IMR-90 (cell line): Measurements from ENCODE around the gene KRTAP19-1. TPM values are rescaled to one million over a fixed set of nuclear protein-coding genes. Genes with fewer than 3 reads are reported as not detected.

Experiments used
- ATAC-seq: fragments of 200-7000 bp; cut with Tn5 transposase; 2 replicates; pipeline ENCODE4 v1.9.1; 2020; ENCODE audit warnings: low read depth, mild to moderate bottlenecking, moderate library complexity
- BruUV-seq: library from RNA; stranded (reverse); fragments of 400-500 nt; replicated peaks from 2 replicates; lab custom pipeline; 2021; lab: Mats Ljungman, UMichigan
- CTCF ChIA-PET: fragments of 300-600 bp; formaldehyde crosslinking; extraction: SDS; loops from one replicate; lab custom pipeline; 2021; ENCODE audit warnings: antibody characterized with exemption; lab: Yijun Ruan, JAX
- POLR2A ChIA-PET: fragments of 300-600 bp; sonication (Branson Sonifier 250); formaldehyde crosslinking; loops from one replicate; lab custom pipeline; 2022; ENCODE audit warnings: antibody characterized with exemption; ENCODE audit not compliant: unreplicated experiment; lab: Charles Lee
- DNase-seq: peaks from one replicate; pipeline ENCODE4 v3.0.0; 2013
- H2AFZ ChIP-seq: replicated peaks from 2 replicates; pipeline ENCODE3; 2013; ENCODE audit warnings: low read length, mild to moderate bottlenecking; ENCODE audit not compliant: poor library complexity
- H2AK5ac ChIP-seq: 2 replicates; pipeline ENCODE4 v1.6.1; 2013; ENCODE audit warnings: low read depth, low read length, inconsistent platforms
- H2AK9ac ChIP-seq: replicated peaks from 2 replicates; pipeline ENCODE3; 2013; ENCODE audit warnings: mild to moderate bottlenecking, low read depth, low read length, moderate library complexity; ENCODE audit not compliant: poor library complexity
- H2BK120ac ChIP-seq: 2 replicates; pipeline ENCODE4 v1.6.1; 2013; ENCODE audit warnings: low read depth, low read length, inconsistent platforms
- H2BK15ac ChIP-seq: 3 replicates; pipeline ENCODE4 v1.6.1; 2013; ENCODE audit warnings: low read depth, low read length, inconsistent platforms
- H2BK20ac ChIP-seq: 2 replicates; pipeline ENCODE4 v1.6.1; 2013; ENCODE audit warnings: low read depth, mild to moderate bottlenecking, inconsistent platforms, low read length, moderate library complexity
- H2BK5ac ChIP-seq: 2 replicates; pipeline ENCODE4 v1.6.1; 2013; ENCODE audit warnings: mild to moderate bottlenecking, low read depth, low read length, inconsistent platforms; ENCODE audit not compliant: poor library complexity, severe bottlenecking
- H3K14ac ChIP-seq: replicated peaks from 2 replicates; pipeline ENCODE4 v1.6.1; 2013; ENCODE audit warnings: low read depth, low read length, inconsistent platforms
- H3K18ac ChIP-seq: 2 replicates; pipeline ENCODE4 v1.6.1; 2013; ENCODE audit warnings: low read depth, low read length, control low read depth
- H3K23ac ChIP-seq: 2 replicates; pipeline ENCODE4 v1.6.1; 2013; ENCODE audit warnings: low read depth, low read length, inconsistent platforms
- H3K27ac ChIP-seq: 2 replicates; pipeline ENCODE4 v1.5.1; 2013; ENCODE audit warnings: mild to moderate bottlenecking, control low read depth, low read length; ENCODE audit not compliant: insufficient read depth
- H3K27me3 ChIP-seq: 2 replicates; pipeline ENCODE4 v1.6.1; 2013; ENCODE audit warnings: low read length; ENCODE audit not compliant: control insufficient read depth, insufficient read depth
- H3K36me3 ChIP-seq: 2 replicates; pipeline ENCODE4 v1.6.1; 2013; ENCODE audit warnings: low read length, mixed read lengths; ENCODE audit not compliant: control insufficient read depth, insufficient read depth
- H3K4ac ChIP-seq: 2 replicates; pipeline ENCODE4 v1.6.1; 2013; ENCODE audit warnings: low read depth, low read length, inconsistent platforms
- H3K4me1 ChIP-seq: 2 replicates; pipeline ENCODE4 v1.6.1; 2013; ENCODE audit warnings: low read length, mixed read lengths; ENCODE audit not compliant: control insufficient read depth, insufficient read depth
- H3K4me2 ChIP-seq: 2 replicates; pipeline ENCODE4 v1.6.1; 2013; ENCODE audit warnings: low read depth, mild to moderate bottlenecking, control low read depth, low read length, moderate library complexity
- H3K4me3 ChIP-seq: 2 replicates; pipeline ENCODE4 v1.5.1; 2013; ENCODE audit warnings: low read depth, mild to moderate bottlenecking, control low read depth, low read length, moderate library complexity; ENCODE audit not compliant: insufficient read depth
- H3K56ac ChIP-seq: 2 replicates; pipeline ENCODE4 v1.6.1; 2013; ENCODE audit warnings: low read length, inconsistent platforms; ENCODE audit not compliant: insufficient read depth; ENCODE audit errors: extremely low read depth
- H3K79me1 ChIP-seq, 2 experiments: 2 replicates each; pipeline ENCODE4 v1.6.1; 2013; ENCODE audit warnings: low read length in 2 of 2, inconsistent platforms in 1 of 2, low read depth in 1 of 2
- H3K9ac ChIP-seq: 2 replicates; pipeline ENCODE4 v1.6.1; 2013; ENCODE audit warnings: low read depth, low read length, control low read depth
- H3K9me1 ChIP-seq: 2 replicates; pipeline ENCODE4 v1.6.1; 2013; ENCODE audit warnings: low read length, inconsistent platforms; ENCODE audit not compliant: insufficient read depth
- H3K9me3 ChIP-seq: 2 replicates; pipeline ENCODE4 v1.6.1; 2013; ENCODE audit warnings: low read length; ENCODE audit not compliant: control insufficient read depth, insufficient read depth
- H4K20me1 ChIP-seq: 2 replicates; pipeline ENCODE4 v1.6.1; 2013; ENCODE audit warnings: low read length, inconsistent platforms; ENCODE audit not compliant: insufficient read depth
- H4K5ac ChIP-seq: 2 replicates; pipeline ENCODE4 v1.6.1; 2013; ENCODE audit warnings: mild to moderate bottlenecking, low read depth, low read length, control low read depth
- H4K8ac ChIP-seq, 2 experiments: 2 replicates each; pipeline ENCODE4 v1.6.1; 2013; ENCODE audit warnings: low read depth in 2 of 2, low read length in 2 of 2, control low read depth in 1 of 2, inconsistent platforms in 1 of 2
- H4K91ac ChIP-seq: 2 replicates; pipeline ENCODE4 v1.6.1; 2013; ENCODE audit warnings: low read depth, low read length, inconsistent platforms; ENCODE audit not compliant: insufficient read depth
- CEBPB ChIP-seq: IDR thresholded peaks from 2 replicates; pipeline ENCODE4 v1.6.1; 2012; ENCODE audit warnings: low read depth, low read length, improper control_type of control experiment
- RAD21 ChIP-seq: IDR thresholded peaks from 2 replicates; pipeline ENCODE4 v1.6.1; 2012; ENCODE audit warnings: low read length, improper control_type of control experiment
- RCOR1 ChIP-seq: IDR thresholded peaks from 2 replicates; pipeline ENCODE4 v1.6.1; 2012; ENCODE audit warnings: mild to moderate bottlenecking, low read length, improper control_type of control experiment; ENCODE audit not compliant: insufficient replicate concordance
- RFX5 ChIP-seq: IDR thresholded peaks from 2 replicates; pipeline ENCODE4 v1.8.0; 2012; ENCODE audit warnings: low read depth, mild to moderate bottlenecking, low read length, moderate library complexity
- WGBS, 2 experiments: methylation state at CpG; one replicate each; pipeline versions ENCODE4 v1.1.5 to v1.1.7; 2013; ENCODE audit warnings: missing lambda C conversion rate in 2 of 2; ENCODE audit not compliant: insufficient read length in 1 of 2; ENCODE audit errors: extremely low coverage in 2 of 2; 5-methylcytosine and 5-hydroxymethylcytosine counted together
- dilution Hi-C: fragments of 300-500 bp; cut with HindIII; formaldehyde crosslinking; loops from one replicate; pipeline ENCODE4 v1.14.3; 2018; ENCODE audit warnings: low sequenced_read_pairs; ENCODE audit not compliant: unreplicated experiment
- in situ Hi-C: fragments of 300-500 bp; cut with MboI; formaldehyde crosslinking; loops from 3 replicates; pipeline ENCODE4 v1.14.3; 2019; ENCODE audit warnings: low sequenced_read_pairs, inconsistent platforms, mixed read lengths
- intact Hi-C: fragments of 100-400 bp; cut with micrococcal nuclease; formaldehyde crosslinking; loops from 2 replicates; pipeline ENCODE4 v1.10.0; 2022
- polyA plus RNA-seq, 3 experiments: library from polyadenylated mRNA; depleted of rRNA; stranded (reverse); fragments of >200 nt; gene quantifications; 2 replicates each; pipeline ENCODE4 v1.2.3, GENCODE V29; 2012; ENCODE audit warnings: low replicate concordance in 1 of 3
- total RNA-seq: library from RNA; depleted of rRNA; stranded (reverse); fragments of >200 nt; gene quantifications from 2 replicates; pipeline ENCODE4 v1.2.3, GENCODE V29; 2012
- TF ChIP-seq, protein P1 (sequence below): fragments of 150-350 bp; IDR thresholded peaks from 2 replicates; pipeline ENCODE4 v1.6.1; 2017; ENCODE audit warnings: mild to moderate bottlenecking, antibody characterized with exemption, low read length, low read depth
- TF ChIP-seq, protein P2 (sequence below): fragments of 150-350 bp; IDR thresholded peaks from 2 replicates; pipeline ENCODE4 v1.6.1; 2016; ENCODE audit warnings: low read depth, mild to moderate bottlenecking, low read length, moderate library complexity, borderline replicate concordance

KRTAP19-1 gene
- total and polyA plus RNA-seq, 2 of the 4 experiments (the other 2 are of a cell fraction): not detected

DNA sequence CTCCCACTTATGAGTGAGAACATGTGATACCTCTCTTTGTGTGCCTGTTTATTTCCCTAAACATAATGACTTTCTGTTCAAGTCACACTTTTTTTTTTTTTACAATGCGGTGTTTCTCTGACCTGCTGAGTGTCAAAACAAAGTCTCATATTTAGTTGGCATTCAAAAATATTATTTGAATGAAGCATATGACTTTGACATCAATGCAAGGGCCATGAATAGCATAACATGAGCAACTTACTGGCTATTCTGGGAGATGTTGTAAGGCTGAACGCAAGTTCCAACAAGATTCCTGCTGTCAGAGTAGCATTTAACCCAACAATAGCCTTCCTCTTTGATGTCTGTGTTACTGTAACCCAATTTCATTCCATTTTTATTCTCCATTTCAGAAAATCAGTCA lies 2.0 kb upstream of the KRTAP19-1 start:
- no peak overlapping the region for H3K9ac ChIP-seq
- no peak overlapping the region for H2BK5ac ChIP-seq
- no peak overlapping the region for H4K5ac ChIP-seq
- dilution Hi-C loops (no loop called here), in situ Hi-C loops (no loop called here), intact Hi-C loops (no loop called here)
- no peak overlapping the region for H4K91ac ChIP-seq
- H3K9me3 ChIP-seq: peaks cover 23% of the 10 kb centered on the region
- ATAC-seq (no peak), DNase-seq (no peak)
- H3K4me3 ChIP-seq: no peak overlapping the region
- H2AK9ac ChIP-seq: no peak overlapping the region
- no peak overlapping the region for H3K56ac ChIP-seq
- H3K18ac ChIP-seq: no peak overlapping the region
- H3K79me1 ChIP-seq: no peaks in the 10 kb centered on the region
- POLR2A ChIA-PET: no interaction called here
- H3K9me1 ChIP-seq: no peaks in the 10 kb centered on the region
- H3K27ac ChIP-seq: no peak overlapping the region
- no peak overlapping the region for H2AK5ac ChIP-seq
- H4K20me1 ChIP-seq: no peaks in the 10 kb centered on the region
- WGBS, 2 experiments: 40% methylated on average over 1 of the region's 2 CpGs; no CpG with 5 or more reads in 1 of the 2 experiments
- H3K4ac ChIP-seq: no peak overlapping the region
- TF ChIP-seq RFX5 (no peak), RCOR1 (no peak), RAD21 (no peak), CEBPB (no peak)
- TF ChIP-seq, protein P1, sequence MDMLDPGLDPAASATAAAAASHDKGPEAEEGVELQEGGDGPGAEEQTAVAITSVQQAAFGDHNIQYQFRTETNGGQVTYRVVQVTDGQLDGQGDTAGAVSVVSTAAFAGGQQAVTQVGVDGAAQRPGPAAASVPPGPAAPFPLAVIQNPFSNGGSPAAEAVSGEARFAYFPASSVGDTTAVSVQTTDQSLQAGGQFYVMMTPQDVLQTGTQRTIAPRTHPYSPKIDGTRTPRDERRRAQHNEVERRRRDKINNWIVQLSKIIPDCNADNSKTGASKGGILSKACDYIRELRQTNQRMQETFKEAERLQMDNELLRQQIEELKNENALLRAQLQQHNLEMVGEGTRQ: no peak
- TF ChIP-seq, protein P2, sequence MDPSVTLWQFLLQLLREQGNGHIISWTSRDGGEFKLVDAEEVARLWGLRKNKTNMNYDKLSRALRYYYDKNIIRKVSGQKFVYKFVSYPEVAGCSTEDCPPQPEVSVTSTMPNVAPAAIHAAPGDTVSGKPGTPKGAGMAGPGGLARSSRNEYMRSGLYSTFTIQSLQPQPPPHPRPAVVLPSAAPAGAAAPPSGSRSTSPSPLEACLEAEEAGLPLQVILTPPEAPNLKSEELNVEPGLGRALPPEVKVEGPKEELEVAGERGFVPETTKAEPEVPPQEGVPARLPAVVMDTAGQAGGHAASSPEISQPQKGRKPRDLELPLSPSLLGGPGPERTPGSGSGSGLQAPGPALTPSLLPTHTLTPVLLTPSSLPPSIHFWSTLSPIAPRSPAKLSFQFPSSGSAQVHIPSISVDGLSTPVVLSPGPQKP: no peak
- H3K36me3 ChIP-seq: no peaks in the 10 kb centered on the region
- BruUV-seq: no TSS peak
- H2BK20ac ChIP-seq: no peak overlapping the region
- no peak overlapping the region for H4K8ac ChIP-seq
- no peaks in the 10 kb centered on the region for H3K27me3 ChIP-seq
- no peak overlapping the region for H3K14ac ChIP-seq
- no peak overlapping the region for H2AFZ ChIP-seq
- no peak overlapping the region for H2BK120ac ChIP-seq
- no peak overlapping the region for H3K23ac ChIP-seq
- H3K4me2 ChIP-seq: no peak overlapping the region
- CTCF ChIA-PET: no interaction called here
- no peaks in the 10 kb centered on the region for H3K4me1 ChIP-seq
- no peak overlapping the region for H2BK15ac ChIP-seq
